GM19467 (cell line): Measurements from ENCODE around the gene CBLB.

Experiments
- ATAC-seq: cut with Tn5 transposase; IDR thresholded peaks from one replicate; pipeline ENCODE4 v1.9.1; 2021; ENCODE audit warnings: mild to moderate bottlenecking, moderate library complexity; ENCODE audit not compliant: unreplicated experiment

Gene CBLB

DNA sequence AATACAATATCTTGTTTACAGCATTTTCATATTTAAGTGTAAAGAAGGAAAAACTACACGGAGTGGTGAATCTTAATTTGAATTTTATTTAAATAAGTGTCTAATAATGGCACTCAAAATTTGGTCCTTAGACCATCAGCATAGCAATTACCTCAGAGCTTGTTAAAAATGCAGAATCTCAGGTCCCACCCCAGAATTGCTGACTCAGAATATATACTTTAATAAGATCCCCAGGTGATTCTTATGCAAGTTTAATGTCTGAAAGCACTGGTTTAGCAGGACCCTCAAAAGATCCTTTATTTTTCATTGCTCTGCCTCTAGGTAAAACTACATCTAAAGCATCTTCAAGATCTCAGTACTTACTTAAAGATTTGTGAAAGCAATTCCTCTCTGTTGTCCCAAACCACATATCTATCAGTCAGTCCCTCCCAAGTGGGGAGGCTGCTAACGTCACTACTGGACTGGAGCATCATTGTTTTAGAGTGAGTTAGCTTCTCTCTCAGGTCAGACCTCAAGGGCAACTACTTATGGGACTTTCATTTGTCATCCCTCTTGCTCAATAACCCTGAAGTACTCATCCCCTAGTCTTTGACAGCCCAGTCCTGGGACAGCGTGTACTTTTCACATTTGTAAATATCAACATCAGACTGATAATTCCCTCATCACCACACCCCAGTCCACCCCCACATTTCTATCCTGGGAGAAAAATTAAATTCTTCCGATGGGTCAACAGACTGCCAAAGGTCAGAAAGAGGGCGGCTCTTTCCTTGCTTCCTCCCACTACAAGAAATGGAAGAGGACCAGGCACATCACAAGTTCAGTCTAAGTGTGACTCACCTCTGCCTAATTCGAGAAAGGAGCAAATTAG lies 76.7 kb downstream of the CBLB start:
- ATAC-seq, result no peak

DNA sequence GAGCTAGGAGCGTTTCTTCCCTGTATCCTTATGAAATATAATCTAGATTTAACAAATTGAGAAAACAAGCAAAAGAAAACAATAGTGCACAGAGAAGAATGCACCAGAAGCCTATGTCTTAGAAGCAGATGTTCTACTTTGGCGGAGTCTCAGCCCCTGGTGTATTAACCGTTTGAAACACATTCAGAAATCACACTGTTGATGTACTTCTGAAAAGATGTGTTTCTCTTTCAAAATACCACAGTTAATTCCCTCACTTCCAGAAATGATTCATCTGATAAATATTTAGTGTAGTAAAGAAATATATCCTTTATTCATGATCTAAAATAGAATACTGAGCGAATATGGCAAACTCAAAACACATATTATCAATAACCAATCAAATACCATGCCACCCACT lies 77.7 kb downstream of the CBLB start:
- ATAC-seq, result no peak

DNA sequence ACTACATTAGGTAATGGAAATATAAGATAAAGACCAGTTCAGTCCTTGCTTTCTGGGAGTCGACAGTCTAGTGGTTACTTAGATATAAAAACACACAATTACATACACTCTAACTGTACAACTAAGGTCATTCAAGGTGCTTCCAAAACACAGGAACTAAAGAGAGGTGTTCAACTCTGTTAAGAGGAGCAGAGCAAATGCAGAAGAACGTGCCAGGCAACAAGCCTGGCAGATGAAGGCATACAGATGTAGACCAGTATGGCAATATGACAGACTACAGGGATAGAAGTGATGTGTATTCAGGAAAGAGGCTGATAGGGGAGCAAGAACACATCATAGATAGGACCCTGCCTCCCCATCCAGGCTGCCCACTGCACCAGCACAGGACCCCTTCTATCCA lies 78.3 kb downstream of the CBLB start:
- ATAC-seq, result no peak

DNA sequence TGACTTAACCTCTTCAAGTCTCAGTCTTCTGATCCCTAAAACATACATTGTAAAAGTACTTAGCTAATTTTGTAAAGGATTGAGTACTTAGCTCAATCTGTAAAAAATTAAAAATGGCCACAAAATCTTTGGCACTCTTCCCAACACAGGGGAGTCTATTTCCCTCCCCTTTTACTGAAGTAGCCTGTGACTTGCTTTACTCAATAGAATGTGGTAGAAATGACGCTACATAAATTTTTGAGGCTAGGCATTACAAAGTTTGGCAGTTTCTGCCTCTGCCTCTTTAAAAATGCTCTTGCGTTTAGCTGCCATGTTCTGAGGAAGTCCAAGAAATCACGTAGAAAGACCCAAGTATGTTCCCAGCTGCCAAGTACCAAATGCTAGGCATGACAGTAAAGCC lies 80.2 kb downstream of the CBLB start:
- no peak for ATAC-seq

DNA sequence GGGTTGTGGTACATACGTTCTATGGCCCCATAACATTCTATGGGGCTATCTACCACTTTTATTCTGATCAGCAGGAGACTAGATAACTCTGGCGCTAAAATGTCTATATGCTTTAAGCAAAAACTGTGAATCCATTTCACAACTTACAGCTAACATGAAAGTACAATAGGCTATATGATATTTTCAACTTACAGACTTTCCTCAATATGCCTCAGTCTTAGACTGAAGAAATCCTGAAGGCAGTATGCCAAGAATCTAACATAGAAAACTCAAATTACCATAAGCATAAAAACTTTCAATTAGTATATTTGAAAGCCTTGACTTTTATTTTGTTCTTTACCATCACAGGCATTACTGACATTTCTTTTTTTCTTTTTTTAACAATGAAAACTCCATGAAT lies 81.4 kb downstream of the CBLB start:
- ATAC-seq, result no peak

DNA sequence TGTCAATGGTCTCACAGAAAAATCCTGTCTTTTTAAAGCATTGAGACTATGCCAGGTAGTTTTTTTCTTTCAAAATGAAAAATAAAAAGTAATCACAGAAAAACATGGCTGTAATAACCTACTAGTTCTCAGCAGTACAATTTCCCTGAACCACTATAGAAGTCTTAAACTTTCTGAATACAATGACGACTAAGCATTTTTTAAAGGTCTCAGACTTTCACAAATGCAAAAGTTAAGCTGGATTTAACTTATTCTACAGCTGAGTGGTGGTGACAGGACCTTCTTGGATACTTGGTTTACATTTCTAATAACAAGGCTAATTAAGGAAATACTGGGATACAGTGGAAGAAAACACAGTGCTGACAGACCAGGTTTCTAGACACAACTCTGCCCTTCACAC lies 81.8 kb downstream of the CBLB start:
- no peak for ATAC-seq

DNA sequence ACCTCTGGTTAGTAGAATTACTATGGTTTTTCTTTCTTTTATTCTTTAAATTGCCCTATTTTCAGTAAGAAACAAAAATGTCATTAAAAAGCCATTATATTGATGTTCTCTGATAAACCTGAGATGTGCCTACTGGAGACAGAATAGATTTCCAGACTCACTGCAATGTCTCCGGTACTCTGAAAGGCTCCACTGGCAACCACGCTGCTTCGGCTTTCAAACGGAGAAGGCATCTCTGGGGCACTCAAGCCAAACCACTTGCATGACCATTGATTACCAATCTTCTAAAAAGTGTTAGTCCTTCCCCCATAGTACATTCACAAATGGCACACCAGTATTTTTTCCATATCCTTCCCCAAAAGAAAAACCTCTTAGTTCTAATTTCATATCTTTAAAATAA lies 82.6 kb downstream of the CBLB start:
- no peak for ATAC-seq

DNA sequence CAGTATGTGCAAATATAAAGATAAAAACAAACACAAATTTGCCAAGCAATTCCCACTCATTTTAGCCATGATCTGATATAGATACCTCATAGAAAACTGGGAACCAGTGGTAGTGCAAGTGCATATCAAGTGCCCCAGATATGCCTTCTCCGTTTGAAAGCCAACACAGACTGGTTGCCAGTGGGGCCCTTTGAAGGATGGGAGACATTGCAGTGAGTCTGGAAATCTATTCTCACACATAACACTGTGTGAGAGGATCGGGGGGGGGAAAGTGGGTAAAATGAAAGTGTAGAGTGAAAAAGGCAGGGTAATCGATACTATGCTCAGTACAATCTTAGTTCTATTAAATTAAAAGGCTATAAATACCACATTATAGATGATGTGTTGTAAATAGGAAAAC lies 83.0 kb downstream of the CBLB start:
- no peak for ATAC-seq

DNA sequence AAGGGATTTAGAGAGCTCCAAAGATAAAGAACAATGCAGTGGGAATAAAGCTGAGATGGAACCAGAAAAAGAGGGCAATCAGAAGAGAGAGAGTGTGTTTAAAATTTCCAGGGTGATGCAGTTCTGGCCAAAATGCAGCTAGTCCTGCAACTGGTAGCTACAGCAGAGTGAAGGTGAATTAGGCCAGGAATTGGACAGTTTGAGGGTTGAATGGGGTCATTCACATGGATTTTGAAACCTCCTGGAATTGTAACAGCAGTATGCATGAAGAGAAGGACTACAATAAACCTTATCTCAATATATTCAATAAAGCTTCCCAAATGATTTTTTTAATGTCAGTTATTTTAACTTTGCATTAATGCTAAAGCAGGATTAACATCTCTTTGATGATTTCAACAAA lies 85.2 kb downstream of the CBLB start:
- ATAC-seq, result no peak

DNA sequence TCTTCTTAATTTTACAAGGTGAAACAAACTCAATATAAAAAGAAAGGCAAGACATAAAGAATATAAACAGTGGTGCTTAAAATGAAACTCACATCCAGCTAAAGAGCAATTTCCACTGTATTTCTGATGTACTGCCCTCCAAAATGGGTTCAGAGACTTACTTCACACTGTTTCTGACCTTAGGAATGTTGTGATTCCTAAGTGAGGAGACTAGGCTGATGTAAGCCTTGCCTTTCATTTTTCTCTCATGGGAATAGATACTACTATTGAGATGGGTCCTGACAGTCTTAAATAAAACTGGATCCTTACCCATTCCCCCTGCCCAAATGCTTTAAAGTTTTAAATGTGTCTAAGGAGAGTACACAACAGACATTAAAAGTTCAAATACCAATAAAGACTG lies 86.9 kb downstream of the CBLB start:
- ATAC-seq, result no peak

DNA sequence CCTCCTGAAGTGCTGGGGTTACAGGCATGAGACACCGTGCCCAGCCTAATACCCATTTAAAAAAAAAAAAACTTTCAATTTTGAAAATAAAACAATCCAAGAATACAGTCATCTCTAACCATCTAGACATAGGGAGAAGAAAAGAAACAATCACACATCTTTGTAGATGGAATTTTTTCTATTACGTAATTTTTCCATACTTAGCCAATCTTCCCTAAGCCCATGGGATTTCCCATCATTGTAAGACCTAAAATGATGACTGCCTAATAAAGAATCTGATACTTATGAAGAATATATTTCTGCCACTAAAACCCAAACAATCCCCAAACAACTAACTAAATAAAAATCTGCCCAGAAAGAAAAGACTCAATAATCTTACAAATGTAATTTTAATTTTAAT lies 88.7 kb downstream of the CBLB start:
- no peak for ATAC-seq

DNA sequence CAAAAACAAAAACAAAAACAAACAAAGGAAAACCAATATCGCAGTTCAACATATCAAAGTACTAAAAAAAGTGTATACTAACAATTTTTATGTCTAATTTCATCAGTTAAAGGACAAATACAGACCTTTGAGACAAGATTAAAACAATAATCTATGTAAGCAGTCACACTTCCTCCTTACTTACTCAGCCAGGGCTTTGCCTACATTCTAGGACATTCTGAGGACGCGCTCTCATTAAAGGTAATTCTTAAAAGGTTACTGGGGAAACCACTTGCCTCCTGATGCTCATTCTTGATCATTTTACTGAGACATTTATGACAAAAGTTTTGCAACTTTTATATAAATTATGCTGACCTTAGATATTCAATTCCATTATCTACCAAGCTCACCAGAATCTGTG lies 93.4 kb downstream of the CBLB start:
- no peak for ATAC-seq

DNA sequence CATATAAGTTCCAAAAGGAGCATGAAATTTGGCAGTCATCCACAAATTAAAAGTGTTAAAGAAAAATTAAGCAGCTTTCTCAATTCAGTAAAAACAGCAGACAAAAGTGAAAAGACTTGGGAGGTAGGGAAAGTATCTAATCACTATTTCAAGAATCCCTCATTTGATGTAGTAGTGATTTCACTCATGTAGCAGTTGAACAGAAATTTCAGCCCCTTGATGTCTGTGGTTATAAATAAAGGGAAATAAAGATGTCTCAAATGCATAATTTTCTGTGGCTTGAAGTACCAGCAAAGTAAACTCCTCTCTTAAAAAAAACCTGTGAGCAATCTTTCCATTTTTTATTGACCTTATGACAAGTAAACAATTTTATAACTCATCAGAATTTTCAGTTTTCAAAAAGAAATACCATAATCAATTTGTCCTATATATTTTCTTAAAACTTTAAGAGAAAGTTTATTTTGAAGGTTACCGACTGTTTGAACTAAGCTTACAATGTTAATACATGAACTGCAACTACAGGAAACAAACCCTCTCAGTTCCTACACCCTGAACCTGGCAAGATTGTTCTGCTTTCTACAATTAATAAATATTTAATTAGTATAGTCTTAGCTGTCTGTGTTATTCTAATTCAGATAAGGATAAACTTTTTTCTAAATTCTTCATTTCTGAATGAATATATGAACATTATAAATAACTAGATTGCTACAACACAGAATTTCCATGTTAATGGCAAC lies 94.2 kb downstream of the CBLB start:
- no peak for ATAC-seq

DNA sequence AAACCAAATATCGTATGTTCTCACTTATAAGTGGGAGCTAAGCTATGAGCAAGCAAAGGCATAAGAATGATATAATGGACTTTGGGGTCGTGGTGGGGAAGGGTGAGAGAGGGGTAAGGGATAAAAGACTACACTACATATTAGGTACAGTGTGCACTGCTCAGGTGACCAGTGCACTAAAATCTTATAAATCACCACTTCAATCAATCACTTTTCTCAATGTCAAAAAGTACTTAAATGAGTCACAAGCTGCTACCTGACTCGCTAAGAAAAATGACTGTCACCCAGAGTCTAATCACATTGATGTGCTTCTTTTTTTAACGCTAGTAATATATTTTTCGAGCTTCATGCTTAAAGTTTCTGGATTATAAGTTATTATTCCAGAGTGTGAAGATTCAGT lies 95.5 kb downstream of the CBLB start:
- no peak for ATAC-seq

DNA sequence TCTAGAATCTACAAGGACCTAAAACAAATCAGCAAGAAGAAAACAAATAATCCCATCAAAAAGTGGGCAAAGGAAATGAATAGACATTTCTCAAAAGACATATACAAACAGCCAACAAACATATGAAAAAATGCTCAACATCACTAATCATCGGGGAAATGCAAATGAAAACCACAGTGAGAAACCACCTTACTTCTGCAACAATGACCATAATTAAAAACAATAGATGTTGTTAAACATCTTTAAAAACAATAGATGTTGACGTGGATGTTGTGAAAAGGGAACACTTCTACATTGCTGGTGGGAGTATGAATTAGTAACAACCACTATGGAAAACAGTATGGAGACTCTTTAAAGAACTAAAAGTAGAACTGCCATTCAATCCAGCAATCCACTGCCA lies 96.2 kb downstream of the CBLB start:
- ATAC-seq, result no peak

DNA sequence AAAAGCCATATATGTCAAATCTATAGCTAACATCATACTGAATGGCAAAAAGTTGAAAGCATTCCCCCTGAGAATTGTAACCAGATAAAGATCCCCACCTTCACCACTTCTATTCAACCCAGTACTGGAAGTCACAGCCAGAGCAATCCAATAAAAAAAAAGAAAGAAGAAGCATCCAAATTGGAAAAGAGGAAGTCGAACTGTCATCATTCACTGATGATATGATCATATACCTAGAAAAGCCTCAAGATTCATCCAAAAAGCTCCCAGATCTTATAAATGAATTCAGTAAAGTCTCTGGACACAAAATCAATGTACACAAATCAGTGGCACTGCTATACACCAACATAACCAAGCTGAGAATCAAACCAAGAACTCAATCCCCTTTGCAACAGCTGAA lies 97.4 kb downstream of the CBLB start:
- no peak for ATAC-seq

DNA sequence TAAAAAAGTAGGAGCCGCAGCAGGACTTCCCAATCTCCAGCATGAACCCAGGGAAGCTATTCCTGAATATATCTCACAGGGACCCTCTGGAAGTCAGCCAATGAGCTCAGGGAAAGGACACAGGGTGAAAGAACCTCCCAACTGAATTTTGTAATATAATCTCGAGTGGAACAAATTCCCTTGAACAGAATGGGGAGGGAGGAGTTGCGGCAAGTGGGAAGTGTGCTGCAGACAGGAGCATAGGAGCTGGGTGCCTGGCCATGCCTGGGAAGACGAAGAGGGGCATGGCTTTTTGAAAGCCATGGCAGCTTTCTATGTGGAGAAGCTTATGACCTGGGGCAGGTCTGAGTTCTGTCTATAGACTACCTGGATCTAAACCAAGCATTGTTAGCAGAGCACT lies 98.4 kb downstream of the CBLB start:
- ATAC-seq, result no peak

DNA sequence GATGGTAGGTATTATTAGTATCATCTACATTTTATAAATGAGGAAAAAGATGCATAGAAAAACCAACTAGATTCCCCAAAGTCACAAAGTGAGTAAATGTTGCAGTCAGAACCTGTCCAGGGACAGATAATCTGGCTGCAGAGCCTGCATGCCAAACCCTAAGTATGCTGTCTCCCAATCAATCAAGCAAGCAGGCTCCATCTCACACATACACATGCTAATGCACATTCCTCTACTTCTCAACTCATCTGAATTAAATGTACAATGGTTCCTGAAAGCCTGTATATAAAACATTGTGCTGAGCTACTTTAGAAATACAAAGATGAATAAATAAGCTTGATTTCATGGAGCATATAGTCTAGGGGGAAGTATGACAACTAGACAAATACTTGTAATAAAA lies 101.0 kb downstream of the CBLB start:
- ATAC-seq, result no peak

DNA sequence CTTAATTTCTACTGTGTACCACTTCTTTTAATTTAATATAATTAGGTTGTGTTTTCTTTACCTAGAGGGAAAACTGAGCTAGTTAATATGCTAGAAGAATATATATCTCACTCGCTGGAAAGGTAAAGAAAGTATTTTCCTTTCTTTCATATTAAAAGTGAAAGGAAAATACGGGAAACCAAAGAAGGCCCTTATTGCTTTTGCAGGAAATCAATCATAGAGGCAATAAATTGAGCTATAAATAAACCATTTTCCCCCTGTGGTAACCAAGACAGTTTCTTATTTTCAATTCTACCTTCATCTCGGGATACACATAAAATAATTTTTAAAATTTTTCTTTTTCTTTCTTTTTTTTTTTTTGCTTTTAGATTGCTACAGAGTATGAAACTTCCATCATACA lies 101.6 kb downstream of the CBLB start:
- no peak for ATAC-seq

DNA sequence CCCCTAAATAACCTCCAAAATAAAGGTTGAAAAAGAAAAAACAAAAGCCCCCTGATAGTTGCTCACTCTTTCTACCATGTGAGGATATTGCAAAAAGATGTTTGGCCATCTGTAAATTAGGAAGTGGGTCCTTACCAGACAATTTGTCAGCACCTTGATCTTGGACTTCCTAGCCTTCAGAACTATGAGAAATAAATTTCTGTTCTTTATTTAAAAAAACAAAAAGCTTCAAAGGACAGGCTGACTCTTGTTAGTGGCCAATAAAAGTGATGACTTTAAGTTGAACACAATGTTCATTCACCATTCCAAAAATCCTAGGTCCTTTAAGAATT lies 103.5 kb downstream of the CBLB start:
- no peak for ATAC-seq

DNA sequence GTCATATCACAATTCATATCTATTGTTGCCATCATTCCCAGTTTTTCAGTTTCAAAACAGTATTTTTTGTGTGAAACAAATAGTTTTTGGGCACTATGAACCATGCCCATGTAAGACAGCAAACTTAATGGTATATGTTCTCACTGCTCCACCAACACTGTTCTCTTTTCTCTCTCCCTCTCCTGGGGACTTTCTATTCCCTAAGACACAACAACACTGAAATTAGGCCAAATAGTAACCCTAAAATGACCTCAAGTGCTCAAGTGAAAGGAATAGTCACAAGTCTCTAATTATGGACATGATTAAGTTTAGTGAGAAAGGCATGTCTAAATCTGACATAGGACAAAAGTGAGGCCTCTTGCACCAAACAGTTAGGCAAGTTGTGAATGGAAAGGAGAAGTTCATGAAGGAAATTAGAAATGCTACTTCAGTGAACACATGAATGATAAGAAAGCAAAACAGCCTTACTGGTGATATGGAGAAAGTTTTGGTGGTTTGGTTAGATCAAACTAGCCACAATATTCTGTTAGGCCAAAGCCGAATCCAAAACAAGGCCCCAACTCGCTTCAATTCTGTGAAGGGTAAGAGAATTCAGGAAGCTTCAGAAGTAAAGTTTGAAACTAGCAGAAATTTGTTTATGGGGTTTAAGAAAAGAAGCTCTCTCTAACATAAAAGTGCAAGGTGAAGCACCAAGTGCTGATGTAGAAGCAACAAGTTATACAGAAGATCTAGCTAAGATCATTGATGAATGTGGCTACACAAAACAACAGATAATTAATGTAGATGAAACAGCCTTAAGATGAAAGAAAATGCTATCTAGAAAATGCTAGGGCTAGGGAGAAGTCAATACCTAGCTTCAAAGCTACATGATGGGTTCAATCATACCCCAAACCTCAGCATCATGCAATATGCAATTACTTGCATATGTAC lies 104.2 kb downstream of the CBLB start:
- no peak for ATAC-seq

DNA sequence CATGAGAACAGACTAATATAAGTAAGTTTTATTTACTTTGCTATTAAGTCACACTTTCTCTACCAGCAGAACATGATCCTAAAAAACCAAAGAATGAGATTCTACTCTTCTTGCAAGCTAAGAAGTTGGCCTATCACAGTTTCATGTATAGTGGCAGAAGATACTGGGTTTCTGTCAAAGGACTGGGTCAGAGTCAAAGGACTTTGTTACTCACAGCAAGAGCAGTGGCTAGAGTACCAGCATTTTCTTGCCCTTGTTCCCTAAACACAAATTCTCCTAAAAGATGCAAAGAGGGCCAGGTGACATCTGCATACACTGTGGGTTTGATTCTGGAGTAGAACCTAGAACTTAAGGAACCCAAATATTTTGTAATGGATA lies 105.2 kb downstream of the CBLB start:
- ATAC-seq, result no peak
